ENCODE results near the gene ILF3. TPM values are rescaled to one million over a fixed set of nuclear protein-coding genes. Genes with fewer than 3 reads are reported as not detected.

ILF3 gene
- total RNA-seq, 1 donor from 2014 or later = 160 TPM

DNA sequence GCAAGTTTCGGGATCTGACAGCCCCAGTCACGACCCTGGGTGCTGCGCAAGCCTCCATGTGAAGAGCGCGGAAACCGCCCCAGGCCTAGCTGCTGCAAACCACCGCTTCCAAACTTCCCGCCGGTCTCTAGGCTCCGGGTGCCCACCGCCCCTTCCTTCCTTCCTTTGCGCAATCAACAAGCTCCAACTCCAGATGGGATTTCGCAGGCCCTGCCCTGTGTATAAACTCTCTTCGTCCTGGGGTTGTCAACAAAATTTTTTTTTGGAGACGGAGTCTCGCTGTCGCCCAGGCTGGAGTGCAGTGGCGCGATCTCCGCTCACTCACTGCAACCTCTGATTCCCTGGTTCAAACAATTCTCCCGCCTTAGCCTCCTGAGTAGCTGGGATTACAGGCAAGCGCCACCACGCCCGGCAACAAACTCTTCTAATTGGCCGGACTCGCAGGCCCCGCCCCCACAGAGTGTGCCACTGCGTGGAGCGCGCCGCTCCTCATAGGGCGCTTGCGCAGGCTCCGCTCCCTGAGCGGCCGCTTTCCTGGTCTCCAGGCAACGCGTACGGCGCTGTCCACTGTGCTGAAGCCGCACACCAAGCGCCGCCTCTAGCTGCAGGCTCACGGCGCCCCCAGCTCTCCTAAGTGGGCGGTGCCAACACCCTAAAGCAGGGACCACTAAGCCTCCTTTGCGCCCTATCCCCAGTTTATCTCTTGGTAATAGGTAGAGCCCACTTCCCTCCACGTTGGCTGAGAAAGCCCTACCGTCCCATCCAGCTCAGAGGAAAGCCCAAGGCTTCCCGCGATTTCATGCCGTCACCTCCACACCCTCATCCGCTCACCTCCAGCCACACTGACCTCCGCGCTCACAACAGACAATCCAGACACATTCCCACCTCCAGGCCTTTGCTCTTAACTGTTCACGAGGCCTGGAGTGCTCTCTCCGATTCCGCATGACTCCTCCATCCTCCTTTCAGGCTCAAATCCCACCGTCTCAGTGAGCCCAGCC lies 41.6 kb downstream of the ILF3 start:
- peak; percentile 96 for DNase-seq

DNA sequence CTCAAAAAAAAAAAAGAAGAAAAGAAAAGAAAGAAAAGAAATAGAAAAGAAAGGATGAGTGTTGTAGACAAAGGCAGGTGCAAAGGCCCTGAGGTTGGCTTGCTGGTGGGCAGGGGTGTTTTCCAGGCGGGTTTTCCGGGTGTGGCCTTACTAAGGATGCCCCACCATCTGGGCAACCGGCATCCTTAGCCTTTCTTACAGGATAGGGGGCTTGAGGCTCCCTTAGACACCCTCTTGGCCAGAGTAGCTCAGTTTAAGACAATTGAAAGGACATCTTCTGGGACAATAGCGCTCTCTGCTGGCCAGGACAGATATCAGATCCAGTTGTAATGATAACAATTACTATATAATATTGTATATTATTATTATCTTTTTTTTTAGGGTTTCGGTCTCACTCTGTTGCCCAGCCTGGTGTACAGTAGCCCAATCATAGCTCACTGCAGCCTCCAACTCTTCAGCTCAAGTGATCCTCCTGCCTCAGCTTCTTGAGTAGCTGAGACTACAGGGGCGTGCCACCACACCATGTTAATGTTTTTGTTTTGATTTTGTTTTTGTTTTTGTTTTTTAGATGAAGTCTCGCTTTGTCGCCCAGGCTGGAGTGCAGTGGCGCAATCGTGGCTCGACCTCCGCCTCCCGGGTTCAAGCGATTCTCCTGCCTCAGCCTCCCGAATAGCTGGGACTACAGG lies 45.6 kb downstream of the ILF3 start:
- peak; percentile 63 for DNase-seq

- peak; percentile 23 for DNase-seq
These were observed 47.9 kb downstream of the ILF3 start for GRCh38 chr19:10701955-10702525.

DNA sequence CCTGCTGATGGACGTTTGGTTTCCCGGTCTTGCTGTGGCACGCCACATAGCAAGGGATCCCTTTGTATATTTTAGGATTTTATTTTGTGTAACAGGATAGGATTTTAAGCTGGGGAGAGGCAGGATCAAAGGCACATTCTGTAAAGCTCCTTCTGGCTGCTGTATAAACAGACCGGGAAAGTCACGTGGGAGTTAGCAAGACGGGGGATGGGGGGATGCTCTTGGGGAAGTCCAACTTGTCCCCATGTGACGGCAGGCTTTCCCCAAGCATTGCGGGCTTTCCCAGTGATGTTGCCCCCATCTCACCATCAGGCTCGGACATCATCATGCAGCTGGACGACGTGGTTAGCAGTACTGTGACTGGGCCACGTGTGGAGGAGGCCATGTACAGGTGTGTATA lies 52.8 kb downstream of the ILF3 start:
- DNase-seq = peak; percentile 65

- no peak for DNase-seq
These were observed 53.3 kb downstream of the ILF3 start for GRCh38 chr19:10707440-10707839.

DNA sequence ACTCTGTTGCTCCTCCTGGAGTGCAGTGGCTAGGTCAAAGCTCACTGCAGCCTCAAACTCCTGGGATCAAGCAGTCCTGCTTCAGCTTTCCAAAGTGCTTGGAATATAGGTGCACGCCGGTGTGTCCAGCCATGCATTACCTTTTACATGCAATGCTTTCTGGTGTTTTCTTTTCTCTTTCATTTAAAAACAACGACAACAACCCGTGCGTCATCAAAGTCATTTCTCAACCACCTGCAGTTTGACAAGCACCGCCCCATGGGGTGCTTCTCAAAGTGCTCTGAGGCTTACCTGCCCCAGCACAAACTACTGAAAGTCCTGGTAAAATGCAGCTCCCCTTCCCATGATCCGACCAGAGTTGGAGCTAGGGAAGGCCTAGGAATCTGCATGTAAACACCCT lies 54.1 kb downstream of the ILF3 start:
- DNase-seq = no peak

- DNase-seq = no peak
These were observed 57.9 kb downstream of the ILF3 start for GRCh38 chr19:10712045-10712444.

DNA sequence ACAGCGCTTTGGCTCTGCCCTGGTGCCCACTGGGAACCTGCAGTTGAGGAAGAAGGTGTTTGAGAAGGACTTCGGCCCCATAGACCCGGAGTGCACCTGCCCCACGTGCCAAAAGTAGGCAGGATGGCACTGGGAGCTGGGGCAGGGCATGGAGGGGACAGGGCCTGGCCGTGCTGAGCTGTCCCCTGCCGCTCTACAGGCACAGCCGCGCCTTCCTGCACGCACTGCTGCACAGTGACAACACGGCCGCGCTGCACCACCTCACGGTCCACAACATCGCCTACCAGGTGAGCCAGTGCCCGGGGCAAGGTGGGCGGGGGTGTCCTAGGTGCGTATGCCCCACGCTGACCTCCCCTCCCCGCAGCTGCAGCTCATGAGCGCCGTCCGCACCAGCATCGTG lies 58.6 kb downstream of the ILF3 start:
- DNase-seq = no peak

DNA sequence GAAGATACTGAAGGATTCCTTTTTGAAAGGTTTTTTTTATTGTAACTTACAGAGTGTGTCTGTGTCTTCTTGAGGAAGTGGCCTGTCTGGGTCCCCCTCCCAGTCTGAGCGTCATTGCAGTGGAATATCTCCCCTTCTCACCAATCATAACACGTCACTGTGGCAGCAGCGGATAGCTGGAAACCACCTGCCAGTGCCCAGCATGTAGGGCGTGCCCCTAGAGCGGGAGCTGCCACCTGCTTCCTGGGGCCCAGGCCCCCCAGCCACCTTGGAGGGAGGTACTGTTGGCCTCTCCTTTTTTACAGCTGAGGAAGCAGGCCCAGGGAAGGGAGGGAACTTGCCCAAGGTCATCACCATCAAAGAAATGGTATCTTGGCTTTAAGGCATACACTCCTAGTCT lies 59.2 kb downstream of the ILF3 start:
- DNase-seq = no peak

DNA sequence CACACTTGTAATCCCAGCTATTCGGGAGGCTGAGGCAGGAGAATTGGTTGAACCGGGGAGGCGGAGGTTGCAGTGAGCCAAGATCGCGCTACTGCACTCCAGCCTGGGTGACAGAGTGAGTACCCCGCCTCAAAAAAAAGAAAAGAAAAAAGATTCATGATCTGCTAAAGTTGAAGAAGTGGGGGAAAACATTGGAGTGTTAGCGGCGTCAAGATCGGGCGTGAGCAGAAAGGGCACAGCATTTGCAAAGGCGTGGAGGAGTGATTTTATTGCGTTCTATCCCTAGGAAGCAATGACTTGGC lies 62.9 kb downstream of the ILF3 start:
- DNase-seq = no peak

GRCh38 chr19:10717356-10718204 lies 63.4 kb downstream of the ILF3 start, which contains the start of gene DNM2:
Gene DNM2, plus strand, starts transcription at chr19:10718079. Its CDS starts 164 bp downstream, at chr19:10718243.
- peak; percentile 100 for DNase-seq

DNA sequence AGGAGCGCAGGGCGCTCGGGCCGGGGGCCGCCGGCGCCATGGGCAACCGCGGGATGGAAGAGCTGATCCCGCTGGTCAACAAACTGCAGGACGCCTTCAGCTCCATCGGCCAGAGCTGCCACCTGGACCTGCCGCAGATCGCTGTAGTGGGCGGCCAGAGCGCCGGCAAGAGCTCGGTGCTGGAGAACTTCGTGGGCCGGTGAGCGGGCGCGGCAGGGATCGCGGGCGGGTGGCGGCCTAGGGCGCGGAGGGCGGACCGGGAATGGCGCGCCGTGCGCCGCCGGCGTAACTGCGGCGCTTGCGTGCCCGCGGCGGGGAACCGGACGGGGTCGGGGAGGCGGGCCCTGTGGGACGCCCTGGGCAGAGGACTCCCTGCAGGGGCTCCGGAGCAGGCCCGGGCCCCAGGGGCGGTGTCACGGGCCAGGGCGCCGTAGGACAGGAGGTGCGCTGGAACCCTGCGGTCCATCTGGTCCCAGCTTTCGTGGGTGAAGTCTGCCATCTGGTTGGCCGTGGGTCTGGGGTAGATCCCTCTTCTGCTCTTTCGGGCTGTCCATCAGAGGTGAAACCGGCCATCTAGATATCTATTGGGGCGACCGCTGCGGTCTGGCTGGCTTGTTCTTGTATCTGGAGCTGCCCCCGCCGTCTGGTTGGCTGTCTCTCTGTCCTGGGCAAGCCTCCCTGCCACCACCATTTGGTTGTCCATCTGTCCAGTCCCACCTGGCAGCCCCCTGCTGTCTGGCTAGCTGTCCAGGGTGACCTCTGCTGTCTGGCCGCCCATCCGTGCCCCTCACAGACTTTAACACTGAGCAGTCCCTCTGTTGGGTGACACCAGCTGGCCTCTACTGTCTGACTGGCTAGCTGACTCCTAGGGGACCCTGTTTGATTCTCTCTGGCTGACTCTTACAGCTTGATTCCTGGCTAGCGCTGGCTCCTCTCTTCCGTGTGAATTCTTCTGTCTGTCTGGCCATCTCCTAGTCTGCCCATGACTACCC lies 64.4 kb downstream of the ILF3 start:
- DNase-seq = no peak

GRCh38 chr19:10719466-10719961 lies 65.4 kb downstream of the ILF3 start:
- DNase-seq = no peak

- DNase-seq = no peak
These were observed 66.5 kb downstream of the ILF3 start for GRCh38 chr19:10720607-10721125.

DNA sequence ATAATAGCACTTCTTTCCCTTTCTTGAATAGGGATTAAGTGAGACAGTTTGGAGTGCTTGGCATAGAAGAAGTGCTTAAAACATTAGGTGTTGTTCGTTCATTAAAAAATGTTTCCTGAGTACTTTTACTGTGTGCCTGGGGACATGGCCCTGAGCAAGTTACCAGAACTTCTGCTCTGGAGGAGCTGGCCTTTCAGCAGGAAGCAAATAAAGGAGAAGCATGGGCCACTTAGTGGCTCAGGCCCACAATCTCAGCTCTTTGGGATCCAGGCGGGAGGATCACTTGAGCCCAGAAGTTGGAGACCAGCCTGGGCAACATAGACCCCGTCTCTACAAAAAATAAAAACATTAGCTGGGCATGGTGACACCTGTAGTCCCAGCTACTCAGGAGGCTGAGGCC lies 69.4 kb downstream of the ILF3 start:
- DNase-seq = no peak

DNA sequence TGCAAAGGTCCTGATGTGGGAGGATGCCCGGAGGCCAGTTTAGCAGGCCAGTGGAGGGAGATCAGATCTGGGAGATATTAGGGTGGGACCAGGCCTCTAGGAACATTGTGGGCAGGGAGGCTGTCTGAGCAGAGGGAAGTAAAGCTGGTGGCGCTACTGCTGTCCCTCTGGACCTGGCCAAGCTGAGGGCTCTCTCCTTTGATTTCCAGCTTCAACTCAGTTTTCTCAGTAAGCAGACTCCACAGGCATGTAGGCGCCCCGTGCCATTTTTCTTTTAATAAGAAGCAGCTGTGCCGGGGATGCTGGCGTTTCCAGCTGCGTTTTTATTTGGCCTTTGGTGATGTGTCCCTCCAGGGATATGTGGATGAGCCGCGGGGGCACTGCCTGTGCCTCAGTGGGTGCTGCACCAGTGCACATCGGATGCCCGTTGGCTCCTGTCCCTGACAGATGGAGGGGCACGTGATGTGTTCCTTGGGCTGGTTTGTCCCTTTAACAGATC lies 70.5 kb downstream of the ILF3 start:
- DNase-seq = no peak

DNA sequence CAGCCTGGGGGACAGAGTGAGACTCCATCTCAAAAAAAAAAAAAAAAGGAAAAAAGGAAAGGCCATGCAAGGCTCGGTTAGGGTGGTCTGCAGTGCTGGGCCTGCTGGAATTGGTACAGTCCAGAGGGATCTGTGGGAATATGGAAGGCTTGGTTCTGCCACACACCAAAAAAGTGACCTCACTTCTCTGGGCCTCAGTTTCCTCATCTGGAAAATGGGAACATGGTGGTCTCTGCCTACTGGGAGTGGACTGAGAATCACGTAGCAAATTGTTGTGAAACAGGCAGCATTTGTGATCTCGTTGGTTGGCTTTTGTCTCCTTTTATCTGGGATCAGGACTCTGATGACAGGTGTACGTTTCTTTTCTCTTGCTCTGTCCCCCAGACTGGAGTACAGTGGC lies 71.3 kb downstream of the ILF3 start:
- no peak for DNase-seq

GRCh38 chr19:10726268-10726667 lies 72.1 kb downstream of the ILF3 start:
- DNase-seq = no peak

- no peak for DNase-seq
These were observed 73.6 kb downstream of the ILF3 start for GRCh38 chr19:10727685-10728201.

GRCh38 chr19:10729411-10729810 lies 75.3 kb downstream of the ILF3 start:
- no peak for DNase-seq
